Neural crest cell (in vitro differentiated cells): Measurements from ENCODE around the gene XRRA1. TPM values are rescaled to one million over a fixed set of nuclear protein-coding genes. Genes with fewer than 3 reads are reported as not detected.
"Not testable (repeated sequence)": the region's sequence is repeated elsewhere in the genome, so short reads cannot be mapped to it uniquely, and the experiment has no call there.

Experiments
- DNase-seq: peaks from one replicate; pipeline ENCODE4 v3.0.0; 2021; ENCODE audit warnings: low read depth, mixed read lengths, low spot score
- H3K27ac Mint-ChIP-seq: one replicate; pipeline ENCODE4 v1.8.0; 2021; ENCODE audit warnings: mild to moderate bottlenecking, mixed read lengths; ENCODE audit not compliant: unreplicated experiment
- H3K27me3 Mint-ChIP-seq: 2 replicates; pipeline ENCODE4 v1.8.0; 2021; ENCODE audit warnings: low read depth, mild to moderate bottlenecking, mixed read lengths
- H3K36me3 Mint-ChIP-seq: 2 replicates; pipeline ENCODE4 v1.8.0; 2021; ENCODE audit warnings: low read depth, mild to moderate bottlenecking, mixed read lengths
- H3K4me1 Mint-ChIP-seq: 2 replicates; pipeline ENCODE4 v1.8.0; 2021; ENCODE audit warnings: mixed read lengths
- H3K4me3 Mint-ChIP-seq: one replicate; pipeline ENCODE4 v1.8.0; 2021; ENCODE audit warnings: mild to moderate bottlenecking, mixed read lengths
- H3K9me3 Mint-ChIP-seq: 2 replicates; pipeline ENCODE4 v1.8.0; 2021; ENCODE audit warnings: mixed read lengths
- total RNA-seq: library from RNA; stranded (reverse); gene quantifications from 2 replicates; pipeline ENCODE4 v1.2.1, GENCODE V29; 2021
- TF ChIP-seq, protein P1 (sequence below): fragments of 200-600 bp; sonication (generic); conservative IDR thresholded peaks from 2 replicates; pipeline ENCODE4 v1.5.0; 2021; ENCODE audit warnings: antibody characterized with exemption, mild to moderate bottlenecking

The XRRA1 gene
- total RNA-seq, 1 donor from 2014 or later = 8.3 TPM

DNA sequence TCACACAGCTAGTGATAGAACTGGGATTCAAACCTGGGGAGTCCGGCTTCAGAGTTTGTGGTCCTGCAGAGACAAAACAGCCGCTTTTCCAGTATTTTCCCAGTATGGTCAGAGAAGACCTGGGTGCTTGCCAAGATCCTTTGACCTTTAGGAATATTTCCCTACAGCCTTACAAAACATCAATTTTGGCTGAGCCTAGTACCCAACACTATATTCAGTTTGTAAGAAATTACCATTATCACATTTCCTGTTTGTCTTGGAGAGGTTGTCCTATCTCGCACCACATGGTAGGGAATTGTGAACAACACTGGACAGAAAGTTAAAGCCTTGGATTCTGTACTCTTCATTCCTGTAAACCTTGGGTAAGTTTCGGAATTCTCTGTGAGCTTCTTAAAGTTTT, 29.1 kb upstream of the XRRA1 start:
- H3K36me3 Mint-ChIP-seq = peaks cover 26% of the 10 kb centered on the region
- no peaks in the 10 kb centered on the region for H3K9me3 Mint-ChIP-seq
- H3K27me3 Mint-ChIP-seq = no peaks in the 10 kb centered on the region
- no peaks in the 10 kb centered on the region for H3K4me1 Mint-ChIP-seq
- no peak overlapping the region for H3K4me3 Mint-ChIP-seq
- no peak for DNase-seq
- H3K27ac Mint-ChIP-seq = no peak overlapping the region
- TF ChIP-seq, protein P1, sequence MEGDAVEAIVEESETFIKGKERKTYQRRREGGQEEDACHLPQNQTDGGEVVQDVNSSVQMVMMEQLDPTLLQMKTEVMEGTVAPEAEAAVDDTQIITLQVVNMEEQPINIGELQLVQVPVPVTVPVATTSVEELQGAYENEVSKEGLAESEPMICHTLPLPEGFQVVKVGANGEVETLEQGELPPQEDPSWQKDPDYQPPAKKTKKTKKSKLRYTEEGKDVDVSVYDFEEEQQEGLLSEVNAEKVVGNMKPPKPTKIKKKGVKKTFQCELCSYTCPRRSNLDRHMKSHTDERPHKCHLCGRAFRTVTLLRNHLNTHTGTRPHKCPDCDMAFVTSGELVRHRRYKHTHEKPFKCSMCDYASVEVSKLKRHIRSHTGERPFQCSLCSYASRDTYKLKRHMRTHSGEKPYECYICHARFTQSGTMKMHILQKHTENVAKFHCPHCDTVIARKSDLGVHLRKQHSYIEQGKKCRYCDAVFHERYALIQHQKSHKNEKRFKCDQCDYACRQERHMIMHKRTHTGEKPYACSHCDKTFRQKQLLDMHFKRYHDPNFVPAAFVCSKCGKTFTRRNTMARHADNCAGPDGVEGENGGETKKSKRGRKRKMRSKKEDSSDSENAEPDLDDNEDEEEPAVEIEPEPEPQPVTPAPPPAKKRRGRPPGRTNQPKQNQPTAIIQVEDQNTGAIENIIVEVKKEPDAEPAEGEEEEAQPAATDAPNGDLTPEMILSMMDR = no peak

DNA sequence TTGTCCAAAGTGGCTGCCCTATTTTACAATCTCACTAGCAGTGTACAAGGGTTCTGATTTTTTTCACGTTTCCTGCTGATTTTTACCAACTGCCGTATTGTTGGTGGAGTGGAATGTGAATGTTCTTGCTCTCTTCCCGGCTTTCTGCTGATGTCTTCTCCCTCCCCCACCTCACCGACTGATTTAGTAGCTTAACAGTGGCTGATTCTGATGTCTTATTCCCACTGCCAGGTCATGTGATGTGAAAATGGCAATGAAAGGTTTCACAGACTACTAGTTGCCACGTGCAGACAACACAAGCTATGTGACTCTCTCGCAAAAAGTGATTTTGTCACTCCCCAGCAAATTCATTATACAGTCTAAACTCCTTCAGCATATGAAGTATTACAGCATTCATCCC, 22.5 kb upstream of the XRRA1 start:
- Mint-ChIP-seq H3K36me3 (peaks cover 23% of the 10 kb centered on the region), H3K27me3 (no peaks in the 10 kb centered on the region), H3K4me1 (no peaks in the 10 kb centered on the region), H3K9me3 (no peaks in the 10 kb centered on the region), H3K27ac (no peak overlapping the region), H3K4me3 (no peak overlapping the region)
- TF ChIP-seq, protein P1 = no peak
- DNase-seq = no peak

DNA sequence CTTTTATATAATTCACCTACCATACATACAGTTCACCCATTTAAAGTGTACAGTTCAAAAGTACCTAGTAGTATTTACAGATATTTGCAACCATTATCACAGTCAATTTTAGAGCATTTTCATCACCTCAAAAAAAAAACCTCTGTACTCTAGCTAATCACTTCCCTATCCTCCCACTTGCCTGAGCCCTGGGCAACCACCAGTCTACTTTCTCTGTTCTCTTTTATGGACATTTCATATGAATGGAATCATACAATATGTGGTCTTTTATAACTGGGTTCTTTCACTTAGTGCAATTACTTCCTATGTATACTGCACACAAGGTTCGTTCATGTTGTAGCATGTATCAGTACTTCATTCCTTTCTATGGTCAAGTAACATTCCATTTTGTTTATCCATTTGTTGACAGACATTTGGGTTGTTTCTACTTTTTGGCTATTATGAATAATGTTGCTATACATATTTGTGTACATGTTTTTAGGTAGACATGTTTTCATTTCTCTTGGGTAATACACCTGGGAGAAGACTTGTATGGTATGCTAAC, 22.0 kb upstream of the XRRA1 start:
- Mint-ChIP-seq H3K9me3 (no peaks in the 10 kb centered on the region), H3K36me3 (peaks cover 23% of the 10 kb centered on the region), H3K4me1 (no peaks in the 10 kb centered on the region), H3K27ac (no peak overlapping the region), H3K4me3 (no peak overlapping the region), H3K27me3 (no peaks in the 10 kb centered on the region)
- DNase-seq = no peak
- TF ChIP-seq, protein P1 = no peak

DNA sequence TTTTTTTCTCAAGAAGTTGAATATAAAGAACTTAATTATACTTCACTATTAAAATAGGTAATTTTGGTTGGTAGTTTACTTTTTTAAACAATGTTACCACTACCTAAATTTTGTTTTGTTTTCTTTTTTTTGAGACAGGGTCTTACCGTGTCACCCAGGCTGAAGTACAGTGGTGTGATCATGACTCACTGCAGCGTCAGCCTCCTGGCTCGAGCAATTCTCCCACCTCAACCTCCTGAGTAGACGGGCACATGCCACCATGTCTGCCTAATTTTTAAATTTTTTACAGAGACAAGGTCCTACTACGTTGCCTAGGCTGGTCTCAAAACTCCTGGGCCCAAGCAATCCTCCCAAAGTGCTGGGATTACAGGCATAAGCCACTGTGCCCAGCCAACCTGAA, 17.8 kb upstream of the XRRA1 start:
- Mint-ChIP-seq H3K36me3 (peaks cover 3% of the 10 kb centered on the region), H3K27ac (no peak overlapping the region), H3K4me3 (no peak overlapping the region), H3K27me3 (no peaks in the 10 kb centered on the region), H3K9me3 (no peaks in the 10 kb centered on the region), H3K4me1 (peaks cover 8% of the 10 kb centered on the region)
- DNase-seq = no peak
- TF ChIP-seq, protein P1 = no peak

DNA sequence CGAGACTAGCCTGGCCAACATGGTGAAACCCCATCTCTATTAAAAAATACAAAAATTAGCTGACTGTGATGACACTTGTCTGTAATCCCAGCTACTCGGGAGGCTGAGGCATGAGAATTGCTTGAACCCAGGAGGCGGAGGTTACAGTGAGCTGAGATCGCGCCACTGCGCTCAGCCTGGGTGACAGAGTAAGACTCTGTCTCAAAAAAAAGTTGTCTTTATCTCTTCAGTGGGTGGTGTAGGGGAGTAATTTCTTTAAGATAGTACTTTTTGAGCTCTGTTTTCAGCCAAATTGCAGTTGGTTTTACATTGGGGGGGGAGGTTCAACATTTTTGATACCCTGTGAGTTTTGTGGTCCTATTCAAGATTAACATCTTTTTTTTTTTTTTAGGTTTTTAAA, 11.2 kb upstream of the XRRA1 start:
- peaks cover 30% of the 10 kb centered on the region for H3K4me1 Mint-ChIP-seq
- not testable (repeated sequence) for H3K27ac Mint-ChIP-seq, DNase-seq, H3K27me3 Mint-ChIP-seq, H3K4me3 Mint-ChIP-seq, H3K9me3 Mint-ChIP-seq, H3K36me3 Mint-ChIP-seq

DNA sequence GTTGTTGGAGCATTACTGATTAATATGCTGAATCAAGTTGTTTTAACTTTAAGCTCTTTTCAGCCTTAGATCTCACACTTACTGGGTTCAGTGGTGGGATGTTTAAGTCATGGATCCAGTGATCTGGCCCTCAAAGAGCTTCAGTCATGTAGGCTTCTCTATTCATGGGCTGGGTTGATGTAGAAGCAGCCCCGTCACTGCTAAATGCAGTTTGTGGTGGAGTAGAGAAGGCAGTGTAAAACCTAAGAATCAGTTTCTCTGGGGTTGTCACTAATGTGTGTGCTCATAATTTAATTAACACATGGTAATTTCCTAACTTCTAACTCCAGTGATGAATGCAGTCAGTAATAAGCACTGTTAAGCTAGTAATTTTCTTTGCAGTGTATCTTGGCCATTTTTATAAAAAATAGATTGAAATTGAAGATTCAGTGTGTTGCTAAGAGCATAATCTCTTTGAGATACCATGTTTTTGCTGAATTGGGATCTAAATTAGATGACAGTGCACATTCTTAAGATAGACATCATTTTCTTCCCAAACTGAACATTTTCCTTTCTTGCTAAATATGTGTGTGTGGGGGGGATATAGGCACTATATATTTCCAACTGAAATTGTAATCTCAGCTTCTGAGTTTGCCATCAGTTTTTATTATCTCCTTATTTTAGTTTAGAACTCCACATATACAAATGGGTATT, 9.2 kb upstream of the XRRA1 start:
- H3K4me3 Mint-ChIP-seq = no peak overlapping the region
- H3K27ac Mint-ChIP-seq = no peak overlapping the region
- TF ChIP-seq, protein P1 = no peak
- no peaks in the 10 kb centered on the region for H3K27me3 Mint-ChIP-seq
- no peaks in the 10 kb centered on the region for H3K36me3 Mint-ChIP-seq
- DNase-seq = no peak
- H3K4me1 Mint-ChIP-seq = peaks cover 22% of the 10 kb centered on the region
- no peaks in the 10 kb centered on the region for H3K9me3 Mint-ChIP-seq
